Transverse colon (tissue), 4 donors: Measurements from ENCODE around the gene ATAD1.

Experiments
- CTCF ChIP-seq, 5 experiments: fragments of 200-600 bp in 3 of 5; fragments of 450-650 bp in 2 of 5; sonication (generic) in 3 of 5; IDR thresholded peaks; 1 replicate in 2 of 5; 2 replicates in 3 of 5; pipeline ENCODE4 v1.5.1; 2016 to 2017; ENCODE audit warnings: antibody characterized with exemption in 5 of 5, inconsistent platforms in 3 of 5, mild to moderate bottlenecking in 2 of 5, moderate library complexity in 1 of 5
- EP300 ChIP-seq: sonication (generic); formaldehyde crosslinking; IDR thresholded peaks from one replicate; pipeline ENCODE4 v1.6.1; 2017; ENCODE audit warnings: antibody characterized with exemption, low read depth
- POLR2AphosphoS5 ChIP-seq, 3 donors: sonication (generic); formaldehyde crosslinking; IDR thresholded peaks; one replicate each; pipeline ENCODE4 v1.6.1; 2016; ENCODE audit warnings: antibody characterized with exemption in 3 of 3

DNA sequence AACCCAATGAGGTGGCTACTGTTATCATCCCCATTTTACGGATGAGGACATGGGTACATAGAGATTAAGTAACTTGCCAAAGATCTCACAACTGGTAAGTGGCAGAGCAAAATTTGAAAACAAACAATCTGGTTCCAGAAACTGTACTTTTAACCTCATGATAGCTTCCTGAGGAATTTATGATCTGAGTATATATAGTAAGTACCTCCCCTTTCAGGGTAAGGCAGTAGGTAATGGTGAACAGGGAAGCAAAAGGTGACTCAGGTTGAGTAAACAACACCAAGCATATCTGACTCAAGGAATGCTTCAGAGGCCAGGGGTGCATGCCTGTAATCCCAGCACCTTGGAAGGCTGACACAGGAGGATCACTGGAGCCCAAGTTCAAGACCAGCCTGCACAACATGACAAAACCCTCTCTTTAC lies 24.2 kb upstream of the ATAD1 start:
- no peak for TF ChIP-seq CTCF (IDR thresholded peaks at IDR 0.05)
- peak in 2 of 3 donors; percentile 24 to 70 for TF ChIP-seq POLR2AphosphoS5 (IDR thresholded peaks at IDR 0.05)
- TF ChIP-seq EP300 = no peak
